PC-9 (cell line): Measurements from ENCODE around the gene SCAF1.

Experiments
- CTCF ChIP-seq: fragments of 200-600 bp; sonication (generic); conservative IDR thresholded peaks from 2 replicates; pipeline ENCODE4 v1.6.1; 2017; ENCODE audit warnings: mixed run types, antibody characterized with exemption, mild to moderate bottlenecking, moderate library complexity
- EZH2 ChIP-seq: fragments of 200-600 bp; sonication (generic); IDR thresholded peaks from 2 replicates; pipeline ENCODE4 v1.8.0; 2017; ENCODE audit warnings: antibody characterized with exemption, low read depth

- no peak for TF ChIP-seq CTCF
- no peak for TF ChIP-seq EZH2
Observed at GRCh38 chr19:49686503-49687088, 44.6 kb downstream of the SCAF1 start.
